ENCODE measurements around the gene NUDT4.
"Not testable (repeated sequence)": the region's sequence is repeated elsewhere in the genome, so short reads cannot be mapped to it uniquely, and the experiment has no call there.

The NUDT4 gene

DNA sequence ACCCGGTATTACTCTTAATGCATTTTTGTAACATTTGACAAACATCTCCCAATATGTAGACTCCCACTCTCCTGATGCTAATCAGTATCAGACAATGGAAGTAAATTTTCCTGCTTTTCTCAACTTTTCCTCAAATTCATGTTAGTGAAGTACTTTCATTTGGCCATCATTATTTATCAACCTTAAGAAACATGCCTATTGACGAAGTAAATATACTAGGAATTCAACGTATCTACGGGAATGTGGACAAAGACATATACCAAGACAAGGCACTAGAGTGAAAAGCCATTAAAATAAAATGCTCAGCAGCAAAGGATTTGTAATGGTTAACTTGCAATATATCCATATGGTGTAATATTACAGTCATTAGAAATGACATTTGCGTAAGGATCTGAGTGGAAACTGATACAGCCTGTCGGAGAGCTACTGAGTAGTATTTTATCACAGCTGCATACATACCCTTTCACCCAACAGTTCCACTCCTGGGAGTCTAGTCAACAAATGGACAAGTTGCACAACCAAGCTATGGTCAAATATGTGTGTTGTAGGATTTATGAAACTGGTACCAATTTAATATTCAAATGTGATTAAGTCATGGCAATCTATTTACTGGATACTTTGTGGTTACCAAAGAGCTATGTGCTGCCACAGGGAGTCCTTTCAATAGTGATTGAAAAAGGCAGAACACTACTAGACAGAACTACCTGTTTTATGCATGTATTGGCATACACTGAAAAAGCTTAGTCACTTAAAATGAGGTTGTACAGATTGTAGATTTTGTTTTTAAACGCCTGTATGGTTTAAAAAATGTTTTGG is 26.5 kb downstream of the NUDT4 start:
- peak; percentile 44 for DNase-seq

DNA sequence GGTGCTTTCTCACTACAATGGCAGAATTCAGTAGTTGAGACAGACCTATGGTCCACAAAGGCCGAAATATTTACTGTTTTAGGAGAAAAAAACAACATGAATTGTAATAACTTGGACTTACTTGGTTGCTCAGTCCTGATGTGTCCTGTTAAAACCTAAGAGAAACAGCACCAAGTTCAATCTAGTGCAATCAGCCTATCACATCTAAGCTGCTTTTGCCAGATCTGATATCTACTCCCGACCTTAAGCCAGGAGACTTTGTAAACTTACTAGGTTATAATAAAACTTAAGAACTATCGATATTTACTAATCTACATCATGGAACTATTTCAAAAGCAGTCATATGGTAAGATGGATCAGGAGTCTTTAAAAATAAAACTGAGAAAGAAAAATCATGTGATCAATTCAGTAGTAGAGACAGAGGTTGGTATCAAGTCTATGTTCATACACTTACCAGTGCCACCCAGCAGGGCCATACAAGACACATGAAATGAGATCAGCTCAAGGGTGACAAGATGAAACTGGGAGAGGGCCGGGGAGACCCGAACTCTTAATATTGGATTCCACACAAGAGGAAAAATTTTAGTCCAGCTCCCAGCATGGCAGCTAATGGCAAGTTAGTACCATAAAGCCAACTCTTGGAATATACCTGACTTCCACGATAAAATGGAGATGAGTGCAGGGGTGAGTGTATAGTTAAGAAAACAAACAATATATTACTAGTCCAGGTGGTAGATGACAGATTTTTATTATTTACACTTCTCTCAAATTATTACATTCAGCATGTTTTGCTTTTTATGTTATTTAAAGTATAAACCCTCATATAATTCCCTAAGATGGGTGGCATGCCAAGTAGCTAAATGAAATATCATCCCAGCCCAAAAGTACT is 27.5 kb downstream of the NUDT4 start:
- no peak for DNase-seq

DNA sequence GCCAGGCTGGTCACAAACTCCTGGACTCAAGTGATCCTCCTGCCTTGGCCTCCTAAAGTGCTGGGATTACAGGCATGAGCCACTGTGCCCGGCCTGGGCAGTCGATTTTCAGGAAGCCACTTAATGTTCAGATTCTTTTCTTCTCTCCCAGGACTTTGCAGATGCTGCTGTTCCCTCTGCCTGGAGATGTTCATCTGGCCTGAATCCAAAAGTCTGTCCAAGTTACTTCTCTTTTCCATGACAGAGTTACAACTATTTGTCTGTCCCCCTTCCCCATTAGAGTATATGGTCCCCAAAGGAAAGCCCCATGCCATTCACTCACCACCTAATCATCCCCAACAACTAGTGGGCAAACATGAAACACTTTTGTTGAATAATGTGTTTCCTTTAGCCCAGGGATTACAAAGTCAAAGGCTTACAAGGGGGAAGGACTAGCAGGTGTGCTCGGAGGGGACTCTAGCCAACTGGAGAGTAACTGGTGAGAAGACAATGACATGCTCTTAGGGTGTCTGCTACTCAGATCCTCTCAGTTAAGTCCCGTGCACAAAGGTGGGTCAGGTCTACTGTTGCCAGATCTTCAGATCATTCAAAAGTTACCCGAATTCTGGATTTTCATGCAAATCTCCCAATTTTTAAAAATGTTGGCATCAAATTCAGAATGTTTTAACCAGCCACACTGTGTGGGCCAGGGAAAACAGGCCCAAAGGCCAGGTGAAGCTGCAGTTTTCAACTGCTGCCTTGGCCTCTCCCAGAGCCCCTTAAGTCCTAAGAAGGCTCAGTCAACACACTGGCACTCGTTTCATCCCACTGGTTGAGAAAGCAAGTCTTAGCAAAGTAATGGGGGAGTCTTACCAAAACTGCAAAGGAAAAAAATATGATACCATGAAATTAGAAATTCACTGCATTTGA is 29.6 kb downstream of the NUDT4 start:
- no peak for DNase-seq

DNA sequence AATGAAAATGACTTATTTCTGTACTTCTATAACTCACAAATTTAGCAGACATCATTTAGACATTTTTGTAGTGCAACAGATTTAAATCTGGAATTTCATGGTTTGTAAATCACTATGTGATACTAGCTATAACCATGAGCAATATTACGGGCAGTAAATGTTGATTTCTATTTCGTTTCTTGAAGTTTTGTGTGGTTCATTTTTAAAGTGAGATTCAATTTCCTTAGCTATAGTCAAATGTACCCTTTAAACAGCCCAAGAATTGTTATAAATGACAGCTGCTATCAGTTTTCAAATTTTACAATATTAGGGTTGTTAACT is 30.2 kb downstream of the NUDT4 start:
- no peak for DNase-seq

DNA sequence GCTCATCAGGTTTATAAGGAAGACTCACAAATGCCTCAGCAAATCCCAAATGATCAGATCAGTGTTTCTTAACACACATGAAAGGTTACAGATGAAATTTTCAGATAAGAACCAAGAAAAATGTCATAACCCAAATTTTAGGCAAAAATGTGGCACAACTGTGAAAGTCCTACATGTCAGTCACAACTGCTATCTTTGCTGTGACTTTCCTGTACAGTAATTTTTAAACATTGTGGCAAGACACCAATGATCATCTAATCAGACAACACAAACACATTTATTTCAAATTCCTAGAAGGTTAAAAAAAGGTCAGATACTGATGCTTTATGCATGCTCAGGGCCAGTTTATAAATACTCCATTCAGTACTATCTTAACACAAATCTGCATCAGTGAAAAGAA is 31.1 kb downstream of the NUDT4 start:
- DNase-seq = no peak

DNA sequence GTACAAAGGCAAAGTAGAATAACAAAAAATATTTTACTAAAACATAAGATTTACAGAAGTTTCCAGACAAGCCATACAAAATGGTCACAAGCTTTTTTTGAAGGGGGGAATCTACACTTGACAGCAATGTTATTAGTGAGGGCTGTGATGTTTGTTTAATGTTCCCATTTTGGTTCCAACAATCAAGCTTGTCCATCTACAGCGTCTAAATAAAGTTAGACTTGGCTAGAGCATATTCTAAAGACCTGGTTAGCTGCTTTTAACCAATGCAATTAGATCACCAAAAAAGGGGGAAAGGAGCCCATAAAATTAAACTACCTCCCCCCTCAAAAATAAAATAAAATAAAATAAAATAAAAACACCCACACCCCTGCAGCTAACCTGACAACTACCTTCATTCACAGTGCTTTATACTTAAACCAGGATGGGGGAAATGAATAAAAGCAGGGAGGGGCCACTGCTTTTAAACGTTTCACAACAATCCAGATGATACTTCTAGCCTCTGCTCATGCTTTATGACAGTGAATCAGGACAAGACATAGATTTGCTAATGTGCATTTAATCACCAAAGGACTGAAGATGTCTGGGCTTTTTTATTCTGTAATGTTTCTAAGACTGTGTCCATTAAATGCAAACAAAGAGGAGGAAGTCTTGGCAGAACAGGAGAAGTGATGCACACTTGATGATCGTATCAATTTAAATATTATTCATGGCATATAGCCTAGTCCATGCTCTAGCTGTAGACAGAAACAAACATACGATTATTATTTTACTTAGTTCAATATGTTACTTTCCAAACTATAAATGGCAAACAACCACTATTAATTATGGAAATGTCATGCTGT is 31.8 kb downstream of the NUDT4 start:
- not testable (repeated sequence) for DNase-seq

DNA sequence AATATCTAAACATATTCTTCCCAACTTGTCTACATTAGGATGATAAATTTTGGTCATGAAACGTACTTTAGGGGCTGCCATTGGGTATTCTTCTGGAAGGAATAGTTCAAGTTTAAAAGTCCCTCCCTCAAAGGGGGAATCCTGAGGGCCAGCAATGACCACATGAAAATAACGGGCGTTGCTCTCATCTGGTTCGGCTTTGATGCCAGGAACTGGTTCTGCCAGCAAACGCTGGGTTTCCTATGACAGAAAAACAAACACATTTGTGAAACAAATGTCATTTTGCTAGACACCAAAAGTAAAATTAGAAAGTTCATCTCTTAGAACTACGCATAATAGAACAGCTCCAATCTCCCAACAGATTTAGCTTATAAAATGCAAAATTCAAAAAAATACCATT is 33.3 kb downstream of the NUDT4 start:
- not testable (repeated sequence) for DNase-seq

DNA sequence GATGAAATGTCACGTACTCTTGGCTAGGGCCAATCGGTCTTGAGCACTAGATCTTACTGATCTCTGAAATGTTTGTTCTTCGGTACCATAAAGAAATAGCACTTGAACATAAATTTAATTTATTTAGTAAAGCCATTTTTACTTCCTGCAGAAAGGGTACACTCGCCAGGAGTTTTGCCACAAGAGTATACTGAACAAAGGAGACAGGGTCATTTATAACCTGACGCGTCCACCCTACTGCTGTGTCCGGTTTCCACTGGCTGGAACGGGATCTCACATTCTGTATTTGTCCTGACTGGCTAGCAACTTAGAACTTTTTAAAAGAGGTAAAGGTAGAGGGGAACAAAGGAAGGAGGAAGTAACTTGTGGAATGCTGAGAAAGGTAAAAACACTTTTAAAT is 34.7 kb downstream of the NUDT4 start:
- DNase-seq = not testable (repeated sequence)

DNA sequence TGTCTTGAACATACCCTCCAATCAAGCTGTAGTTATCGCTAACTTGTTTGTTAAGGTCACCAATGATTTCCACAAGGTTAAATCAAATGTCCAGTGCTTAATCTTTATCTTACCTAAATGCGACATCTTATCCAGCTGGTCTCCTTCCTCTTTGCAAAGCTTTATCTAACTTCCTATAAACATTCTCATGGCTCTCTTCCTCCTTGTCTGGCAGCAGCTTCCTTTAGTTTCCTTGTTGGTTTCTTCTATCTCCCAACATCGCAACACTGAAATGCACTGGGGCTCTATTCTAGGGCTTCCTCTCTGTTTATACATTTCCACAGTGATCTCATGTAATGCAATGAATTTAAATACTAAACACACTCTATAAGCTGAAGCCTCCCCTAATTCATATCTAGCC is 35.3 kb downstream of the NUDT4 start:
- DNase-seq = no peak

DNA sequence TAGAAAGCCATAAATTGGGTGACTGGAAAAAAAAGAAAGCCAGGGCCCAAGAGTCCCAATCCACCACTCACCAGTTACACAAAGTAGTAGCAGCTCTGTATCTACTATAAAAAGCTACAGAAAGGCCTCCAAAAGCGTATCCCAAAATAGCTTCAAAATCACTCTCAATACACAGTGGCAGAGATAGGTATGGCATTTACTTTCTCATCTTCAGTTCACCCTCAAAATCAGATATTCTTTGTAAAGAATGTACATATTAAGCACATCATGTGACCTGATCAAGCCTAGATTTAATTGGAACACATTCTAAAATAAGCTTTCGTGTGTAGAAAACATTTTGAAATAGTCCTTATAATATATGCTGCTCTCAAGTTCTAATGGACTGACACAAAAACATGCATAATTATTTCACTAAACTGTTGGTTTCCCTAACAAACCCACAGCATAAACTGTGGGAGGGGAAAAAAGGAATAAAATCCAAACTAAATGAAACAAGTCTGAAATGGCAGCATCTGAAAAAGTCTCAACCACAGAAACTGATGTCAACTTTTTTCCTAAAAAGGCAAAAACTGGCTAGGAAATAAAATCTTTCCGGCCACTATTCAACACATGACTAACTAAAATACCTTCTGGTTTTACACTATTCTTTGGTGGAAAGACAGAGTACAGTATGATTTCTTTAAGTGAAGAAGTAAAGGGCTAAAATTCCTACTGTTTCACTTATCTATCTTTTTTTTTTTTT is 38.2 kb downstream of the NUDT4 start:
- peak; percentile 89 for DNase-seq

DNA sequence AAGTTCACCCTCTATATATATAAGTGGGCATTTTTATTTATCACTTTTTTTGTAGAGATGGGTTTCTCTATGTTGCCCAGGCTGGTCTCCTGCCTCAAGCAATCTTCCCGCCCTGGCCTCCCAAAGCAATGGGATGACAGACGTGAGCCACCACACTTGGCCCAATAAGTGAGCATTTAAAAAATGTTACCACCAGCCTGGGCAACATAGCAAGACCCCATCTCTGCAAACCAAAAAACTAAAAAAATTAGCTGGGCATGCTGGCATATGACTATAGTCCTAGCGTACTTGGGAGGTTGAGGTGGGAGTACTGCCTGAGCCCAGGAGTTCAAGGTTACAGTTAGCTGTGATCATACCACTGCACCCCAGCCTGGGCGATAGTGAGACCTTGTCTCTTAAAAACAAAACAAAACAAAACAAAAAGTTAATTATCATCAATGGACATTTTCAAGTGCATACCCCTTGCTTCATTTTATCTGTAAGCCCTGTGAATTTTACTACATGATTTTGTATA is 40.3 kb downstream of the NUDT4 start:
- no peak for DNase-seq

DNA sequence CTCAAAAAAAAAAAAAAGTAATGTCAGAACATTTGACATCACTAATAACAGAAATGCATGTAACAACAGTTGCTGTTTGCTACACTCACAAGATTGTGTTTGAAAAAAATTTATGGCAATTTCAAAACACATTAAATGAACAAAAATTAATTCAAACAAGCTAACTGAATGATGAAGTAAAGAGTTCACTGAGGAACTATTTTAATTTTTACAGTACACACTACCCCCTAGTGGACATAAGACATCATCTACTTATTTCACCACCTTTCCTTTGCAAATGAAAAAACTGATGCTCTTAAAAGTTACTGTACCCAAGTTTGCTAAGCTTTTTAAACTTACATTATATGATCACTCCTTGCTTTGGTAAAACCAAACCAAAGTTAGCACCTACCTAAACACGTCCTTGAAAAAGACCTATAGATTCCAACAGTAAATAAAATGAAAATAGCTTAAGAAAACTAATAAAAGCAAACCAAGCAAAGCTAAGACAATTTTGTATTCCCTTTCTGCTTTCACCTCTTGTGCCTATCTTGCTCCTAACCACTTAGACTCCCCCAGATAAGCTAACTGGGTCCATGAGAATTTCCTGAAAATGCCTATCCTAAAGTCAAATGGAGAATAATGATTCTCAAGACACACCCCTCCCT is 41.8 kb downstream of the NUDT4 start:
- peak; percentile 59 for DNase-seq

DNA sequence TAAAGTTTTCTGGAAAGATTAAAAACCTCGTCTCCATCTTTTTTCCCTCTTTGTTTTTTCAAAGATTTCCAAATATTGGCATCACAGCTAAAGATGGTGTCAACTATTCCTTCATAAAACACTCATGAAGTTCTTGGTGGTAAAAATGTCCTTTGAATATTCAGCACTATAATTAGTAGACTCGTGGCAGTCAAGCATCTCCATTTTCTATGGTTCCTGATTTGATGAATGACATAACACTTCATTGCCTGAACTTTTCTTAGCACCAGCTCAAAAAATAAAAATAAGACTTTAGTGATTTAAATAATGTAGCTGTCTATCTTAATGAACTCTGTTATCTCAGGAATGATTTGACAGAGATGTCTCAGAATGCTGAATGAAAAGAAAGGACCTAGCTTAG is 44.3 kb downstream of the NUDT4 start:
- DNase-seq = no peak

DNA sequence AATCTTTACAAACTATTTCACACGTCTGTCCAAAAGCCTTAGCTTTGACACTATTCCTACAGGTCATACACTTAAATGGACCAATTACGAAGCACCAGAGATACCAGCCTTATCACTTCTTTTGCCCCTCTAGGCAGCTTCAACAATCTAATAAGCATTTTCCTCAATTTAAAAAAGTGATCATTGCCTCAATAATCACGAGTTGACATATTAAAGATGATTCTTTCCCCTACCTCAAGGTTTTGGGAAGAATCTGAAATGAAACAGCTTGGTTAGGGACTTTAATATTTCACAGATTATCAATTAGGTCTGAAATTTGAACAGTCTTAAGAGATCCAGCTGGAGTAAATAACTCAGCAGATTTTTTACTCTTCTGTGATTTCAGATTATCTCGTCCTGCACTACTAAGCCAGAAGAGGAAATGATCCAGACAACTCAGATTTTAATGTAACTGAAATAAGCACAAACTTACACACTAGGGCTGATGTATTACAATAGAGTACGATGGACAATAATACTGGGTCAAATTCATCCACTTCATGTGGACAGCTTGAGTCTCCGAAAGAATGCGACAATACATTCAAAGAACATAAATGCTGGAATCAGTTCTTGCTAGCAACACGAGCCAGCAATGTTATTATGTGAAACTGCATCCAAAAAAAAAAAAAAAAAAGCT is 48.1 kb downstream of the NUDT4 start:
- no peak for DNase-seq

DNA sequence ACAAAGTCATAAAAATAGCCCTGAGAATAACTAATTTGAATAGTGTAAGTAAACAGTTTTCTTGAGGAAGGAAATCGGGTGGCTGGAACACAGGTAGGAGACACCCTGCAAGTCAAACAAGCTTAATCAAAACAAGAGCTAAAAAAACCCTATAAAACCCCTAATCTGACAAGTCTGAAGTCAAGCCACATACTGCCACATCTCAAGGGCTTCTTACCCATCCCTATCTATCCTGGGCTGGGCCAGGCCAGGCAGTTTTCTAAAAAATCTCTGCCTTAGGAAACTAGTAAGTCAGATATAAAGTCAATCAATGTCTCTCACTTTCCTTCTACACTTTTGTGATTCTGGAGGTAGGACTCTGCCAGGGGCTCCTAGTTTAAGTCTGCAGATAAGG is 48.7 kb downstream of the NUDT4 start:
- no peak for DNase-seq

DNA sequence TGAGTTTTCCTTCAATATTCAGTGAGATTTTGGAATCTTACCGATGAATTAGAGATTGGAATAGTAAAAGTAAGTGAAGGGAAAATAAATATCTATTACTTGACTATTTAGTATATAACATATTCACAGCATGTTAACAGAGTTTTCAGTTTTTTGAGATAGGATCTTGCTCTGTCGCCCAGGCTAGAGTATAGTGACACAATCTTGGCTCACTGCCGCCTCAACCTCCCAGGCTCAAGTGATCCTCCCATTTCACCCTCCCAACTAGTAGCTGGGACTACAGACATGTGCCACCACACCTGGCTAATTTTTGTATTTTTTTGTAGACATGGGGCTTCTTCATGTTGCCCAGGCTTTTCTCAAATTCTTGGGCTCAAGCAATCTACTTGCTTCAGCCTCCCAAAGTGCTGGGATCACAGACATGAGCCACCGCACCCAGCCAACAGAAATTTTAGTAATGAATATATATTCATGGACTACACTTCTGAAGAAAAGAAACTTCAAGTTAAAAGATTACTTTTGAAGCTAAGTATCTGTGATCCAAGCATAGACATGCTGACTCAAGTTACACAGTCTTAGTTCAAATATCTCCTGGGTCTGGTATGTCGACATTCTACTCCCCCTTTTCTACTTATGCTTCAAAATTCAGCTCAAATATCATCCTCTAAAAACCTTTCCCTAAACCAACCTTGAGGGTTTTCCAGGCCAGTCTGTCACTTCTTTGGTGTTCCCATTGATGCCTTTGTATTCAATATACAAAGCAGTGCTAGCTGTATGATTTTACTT is 50.2 kb downstream of the NUDT4 start:
- peak; percentile 48 for DNase-seq

DNA sequence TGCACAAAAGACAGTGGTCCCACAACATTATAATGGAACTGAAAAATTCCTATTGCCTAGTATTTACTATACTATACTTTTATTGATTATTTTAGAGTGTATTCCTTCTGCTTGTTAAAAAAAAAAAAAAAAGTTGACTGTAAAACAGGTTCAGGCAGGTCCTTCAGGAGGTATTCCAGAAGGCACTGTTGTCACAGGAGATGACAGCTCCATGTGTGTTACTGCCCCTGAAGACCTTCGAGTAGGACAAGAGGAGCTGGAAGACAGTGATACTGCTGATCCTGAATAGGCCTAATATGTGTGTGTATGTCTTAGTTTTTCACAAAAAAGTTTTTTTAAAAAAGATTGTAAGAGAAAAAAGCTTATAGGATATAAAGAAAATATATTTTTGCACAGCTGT is 51.7 kb downstream of the NUDT4 start:
- DNase-seq = no peak

DNA sequence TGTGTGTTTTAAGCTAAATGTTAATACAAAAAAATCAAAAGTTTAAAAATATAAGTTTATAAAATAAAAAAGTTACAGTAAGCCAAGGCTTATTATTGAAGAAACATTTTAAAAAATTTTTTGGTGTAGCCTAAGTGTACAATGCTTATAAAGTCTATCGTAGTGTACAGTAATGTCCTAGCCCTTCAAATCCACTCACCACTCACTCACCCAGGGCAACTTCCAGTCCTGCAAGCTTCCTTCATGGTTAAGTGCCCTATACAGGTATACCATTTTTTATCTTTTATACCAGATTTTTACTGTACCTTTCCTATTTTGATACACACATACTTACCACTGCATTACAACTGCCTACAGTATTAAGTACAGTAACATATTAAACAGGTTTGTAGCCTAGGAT is 52.1 kb downstream of the NUDT4 start:
- DNase-seq = no peak

DNA sequence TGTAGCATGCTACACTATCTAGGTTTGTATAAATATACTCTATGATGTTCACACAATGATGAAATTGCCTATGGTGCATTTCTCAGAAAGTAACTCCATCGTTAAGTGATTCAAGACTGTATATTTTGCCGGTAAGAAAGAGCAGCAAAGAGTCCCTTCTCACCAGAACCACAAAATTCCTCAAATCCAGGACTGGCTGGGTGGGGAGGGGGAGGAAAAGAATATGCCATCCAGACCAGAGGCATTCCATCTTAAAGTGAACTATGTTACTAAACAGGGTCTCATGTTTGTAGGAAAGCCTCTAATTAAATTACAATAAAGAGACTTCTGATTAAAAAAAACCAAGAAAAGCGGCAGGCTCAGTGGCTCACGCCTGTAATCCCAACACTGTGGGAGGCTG is 52.6 kb downstream of the NUDT4 start:
- DNase-seq = peak; percentile 49

Measured in fibroblast of skin of right quadriceps (primary cell).